Endothelial cell of umbilical vein (primary cell): ENCODE results near the gene TMEM145. TPM values are rescaled to one million over a fixed set of nuclear protein-coding genes. Genes with fewer than 3 reads are reported as not detected.

ENCODE experiments used
- BruUV-seq: library from RNA; stranded (reverse); fragments of 400-500 nt; replicated peaks from 2 replicates; lab custom pipeline; 2021; lab: Mats Ljungman, UMichigan
- CTCF ChIA-PET: fragments of 300-600, 350-600 bp; sonication (Branson Sonifier 250); formaldehyde crosslinking; loops from one replicate; lab custom pipeline; 2021; ENCODE audit warnings: antibody characterized with exemption, inconsistent platforms; lab: Charles Lee
- POLR2A ChIA-PET: fragments of 300-600, 350-600 bp; sonication (Branson Sonifier 250); formaldehyde crosslinking; loops from one replicate; lab custom pipeline; 2021; ENCODE audit warnings: antibody characterized with exemption, inconsistent platforms; lab: Charles Lee
- DNase-seq: peaks from one replicate; pipeline ENCODE4 v3.0.0-alpha.2; 2011; ENCODE audit warnings: low read depth, low spot score
- FAIRE-seq: peaks from 2 replicates; lab custom pipeline; 2011; peaks lifted over from hg19 to GRCh38; lab: Jason Lieb, UNC
- H2AFZ ChIP-seq: 2 replicates; pipeline ENCODE4 v1.6.0; 2012; ENCODE audit warnings: low read depth, low read length, control low read depth, inconsistent platforms
- H3K27ac ChIP-seq: 2 replicates; pipeline ENCODE4 v1.5.1; 2011; ENCODE audit warnings: low read depth, mild to moderate bottlenecking, control low read depth, low read length, moderate library complexity; ENCODE audit not compliant: insufficient read depth
- H3K27me3 ChIP-seq, 2 experiments: 2 replicates each; pipeline versions ENCODE4 v1.6.0 to v1.6.1; 2011; ENCODE audit warnings: low read length in 2 of 2, mixed read lengths in 1 of 2; ENCODE audit not compliant: control insufficient read depth in 2 of 2, insufficient read depth in 2 of 2
- H3K36me3 ChIP-seq, 2 experiments: 2 replicates in 1 of 2; 3 replicates in 1 of 2; pipeline ENCODE4 v1.5.1; 2011; ENCODE audit warnings: low read length in 2 of 2, mild to moderate bottlenecking in 1 of 2, moderate library complexity in 1 of 2; ENCODE audit not compliant: control insufficient read depth in 2 of 2, insufficient read depth in 2 of 2; ENCODE audit errors: extremely low read depth in 1 of 2
- H3K4me1 ChIP-seq: 3 replicates; pipeline ENCODE4 v1.5.1; 2011; ENCODE audit warnings: mild to moderate bottlenecking, low read length; ENCODE audit not compliant: control insufficient read depth, insufficient read depth; ENCODE audit errors: extremely low read depth
- H3K4me2 ChIP-seq: 2 replicates; pipeline ENCODE4 v1.6.1; 2011; ENCODE audit warnings: low read length, control low read depth, mixed read lengths; ENCODE audit not compliant: insufficient read depth
- H3K4me3 ChIP-seq, 3 experiments: fragments of 200-600 bp in 1 of 3; sonication (generic), shearing (Covaris generic) in 1 of 3; replicated peaks in 1 of 3; 2 replicates each; pipeline ENCODE4 v1.5.1; 2011 to 2016; ENCODE audit warnings: control low read depth in 3 of 3, low read length in 3 of 3, mild to moderate bottlenecking in 2 of 3, inconsistent platforms in 1 of 3, low read depth in 1 of 3, moderate library complexity in 1 of 3; ENCODE audit not compliant: insufficient read depth in 1 of 3
- H3K79me2 ChIP-seq: 2 replicates; pipeline ENCODE4 v1.6.0; 2012; ENCODE audit warnings: low read length, inconsistent platforms; ENCODE audit not compliant: control insufficient read depth, insufficient read depth
- H3K9ac ChIP-seq: replicated peaks from 2 replicates; pipeline ENCODE3; 2011; ENCODE audit warnings: low read length, control low read depth; ENCODE audit not compliant: insufficient read depth; ENCODE audit errors: extremely low read depth
- H3K9me1 ChIP-seq: replicated peaks from 3 replicates; pipeline ENCODE4 v1.6.0; 2011; ENCODE audit warnings: mild to moderate bottlenecking, low read length; ENCODE audit not compliant: control insufficient read depth, insufficient read depth; ENCODE audit errors: extremely low read depth
- H3K9me3 ChIP-seq: replicated peaks from 2 replicates; pipeline ENCODE4 v1.5.1; 2012; ENCODE audit warnings: low read length, inconsistent platforms; ENCODE audit not compliant: control insufficient read depth, insufficient read depth
- H4K20me1 ChIP-seq: replicated peaks from 2 replicates; pipeline ENCODE3; 2011; ENCODE audit warnings: mild to moderate bottlenecking, low read length; ENCODE audit not compliant: control insufficient read depth, insufficient read depth; ENCODE audit errors: extremely low read depth
- CTCF ChIP-seq, 2 donors: IDR thresholded peaks; 1 replicate in 1 of 2; 2 replicates in 1 of 2; pipeline ENCODE4 v1.5.1; 2011; ENCODE audit warnings: low read length in 2 of 2, mild to moderate bottlenecking in 2 of 2, moderate library complexity in 2 of 2, control low read depth in 1 of 2, inconsistent platforms in 1 of 2, low read depth in 1 of 2; ENCODE audit not compliant: insufficient read depth in 1 of 2; ENCODE audit errors: extremely low read depth in 1 of 2
- EZH2 ChIP-seq: IDR thresholded peaks from 2 replicates; pipeline ENCODE4 v1.6.1; 2012; ENCODE audit warnings: borderline replicate concordance, low read depth, mild to moderate bottlenecking, moderate library complexity, low read length, inconsistent platforms; ENCODE audit not compliant: severe bottlenecking
- FOS ChIP-seq: IDR thresholded peaks from 2 replicates; pipeline ENCODE4 v1.6.1; 2011; ENCODE audit warnings: mild to moderate bottlenecking, low read length, moderate library complexity, borderline replicate concordance; ENCODE audit not compliant: insufficient read depth
- GATA2 ChIP-seq: IDR thresholded peaks from 2 replicates; pipeline ENCODE4 v1.7.0; 2011; ENCODE audit warnings: low read depth, mild to moderate bottlenecking, moderate library complexity, mixed read lengths, low read length; ENCODE audit not compliant: insufficient read length, insufficient read depth
- JUN ChIP-seq: IDR thresholded peaks from 2 replicates; pipeline ENCODE4 v1.6.1; 2011; ENCODE audit warnings: borderline replicate concordance, low read depth; ENCODE audit not compliant: insufficient read length, insufficient read depth
- MAX ChIP-seq: IDR thresholded peaks from 2 replicates; pipeline ENCODE4 v1.6.1; 2011; ENCODE audit not compliant: insufficient read depth, insufficient read length
- MYC ChIP-seq: IDR thresholded peaks from one replicate; pipeline ENCODE4 v1.6.1; 2011; ENCODE audit warnings: mild to moderate bottlenecking, low read depth, low read length
- POLR2A ChIP-seq: IDR thresholded peaks from 2 replicates; pipeline ENCODE4 v1.6.1; 2012; ENCODE audit warnings: low read depth, mild to moderate bottlenecking, control low read depth, low read length
- POLR2AphosphoS5 ChIP-seq: IDR thresholded peaks from 2 replicates; pipeline ENCODE4 v1.6.1; 2012; ENCODE audit warnings: low read depth, mild to moderate bottlenecking, control low read depth, low read length, moderate library complexity; ENCODE audit not compliant: insufficient read depth
- dilution Hi-C: fragments of 300-500 bp; cut with MboI; formaldehyde crosslinking; loops from one replicate; pipeline ENCODE4 v1.15.0; 2019; ENCODE audit warnings: low sequenced_read_pairs; ENCODE audit not compliant: extremely low pct_ligation_motif_present
- intact Hi-C: fragments of 100-400 bp; cut with micrococcal nuclease; formaldehyde crosslinking; loops from one replicate; pipeline ENCODE4 v1.10.0; 2022
- polyA plus RNA-seq, 4 experiments: library from polyadenylated mRNA; depleted of rRNA in 3 of 4; stranded (reverse) in 3 of 4; unstranded in 1 of 4; fragments of >200 nt; gene quantifications; 2 replicates each; pipeline versions ENCODE4 v1.2.1 to v1.2.3, GENCODE V29; 2011 to 2012; ENCODE audit warnings: missing spikeins in 1 of 4
- total RNA-seq: library from RNA; stranded (reverse); gene quantifications from 2 replicates; pipeline ENCODE4 v1.2.3, GENCODE V29; 2021

The TMEM145 gene
- total and polyA plus RNA-seq, 2 donors (not counting 3 experiments of a cell fraction or from before 2014, with no cell fraction given), result not detected

GRCh38 chr19:42350417-42350816, 37.3 kb downstream of the TMEM145 start:
- TF ChIP-seq POLR2A (no peak), MYC (no peak), MAX (no peak), JUN (no peak), EZH2 (no peak), FOS (no peak), POLR2AphosphoS5 (no peak), GATA2 (no peak), CTCF (IDR thresholded peaks at IDR 0.05; ENCODE audit: extremely low read depth in 1 of 2, insufficient read depth in 1 of 2, low read depth in 1 of 2, low read length in 2 of 2) (no peak)
- Histone ChIP-seq H3K9ac (no peak overlapping the region), H2AFZ (no peak overlapping the region), H4K20me1 (no peaks in the 10 kb centered on the region), H3K4me1 (no peaks in the 10 kb centered on the region), H3K27me3 (no peaks in the 10 kb centered on the region), H3K9me3 (no peaks in the 10 kb centered on the region), H3K79me2 (no peaks in the 10 kb centered on the region), H3K4me2 (no peak overlapping the region), H3K9me1 (no peaks in the 10 kb centered on the region), H3K4me3 (no peak overlapping the region), H3K36me3 (peaks cover 0 to 14% of the 10 kb centered on the region in 2 experiments), H3K27ac (no peak overlapping the region)
- ChIA-PET POLR2A (no interaction called here), CTCF (no interaction called here)
- FAIRE-seq (no peak), DNase-seq (no peak)
- intact Hi-C loops (no loop called here), dilution Hi-C loops (no loop called here)
- BruUV-seq, result no TSS peak
